Transverse colon (tissue), 4 donors: ENCODE data around the gene NCOA3.

ENCODE experiments used
- EP300 ChIP-seq: sonication (generic); formaldehyde crosslinking; IDR thresholded peaks from one replicate; pipeline ENCODE4 v1.6.1; 2017; ENCODE audit warnings: antibody characterized with exemption, low read depth
- POLR2AphosphoS5 ChIP-seq, 3 donors: sonication (generic); formaldehyde crosslinking; IDR thresholded peaks; one replicate each; pipeline ENCODE4 v1.6.1; 2016; ENCODE audit warnings: antibody characterized with exemption in 3 of 3
- TF ChIP-seq, protein P1 (sequence below), 5 experiments: fragments of 200-600 bp in 3 of 5; fragments of 450-650 bp in 2 of 5; sonication (generic) in 3 of 5; IDR thresholded peaks; 1 replicate in 2 of 5; 2 replicates in 3 of 5; pipeline ENCODE4 v1.5.1; 2016 to 2017; ENCODE audit warnings: antibody characterized with exemption in 5 of 5, inconsistent platforms in 3 of 5, mild to moderate bottlenecking in 2 of 5, moderate library complexity in 1 of 5

DNA sequence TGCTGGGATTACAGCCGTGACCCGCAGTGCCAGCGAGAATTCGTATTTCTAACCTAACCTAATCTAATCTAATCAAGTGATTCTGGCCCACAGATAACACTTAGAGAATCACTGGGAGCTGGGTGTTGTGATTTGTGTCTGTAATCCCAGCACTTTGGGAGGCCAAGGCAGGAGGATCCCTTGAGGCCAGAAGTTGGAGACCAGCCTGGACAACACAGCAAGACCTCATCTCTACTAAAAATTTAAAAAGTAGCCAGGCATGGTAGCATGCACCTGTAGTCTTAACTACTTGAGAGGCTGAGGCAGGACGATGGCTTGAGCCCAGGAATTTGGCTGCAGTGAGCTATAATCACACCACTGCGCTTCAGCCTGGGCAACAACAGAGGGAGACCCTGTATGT lies 21.4 kb upstream of the NCOA3 start:
- TF ChIP-seq, protein P1, sequence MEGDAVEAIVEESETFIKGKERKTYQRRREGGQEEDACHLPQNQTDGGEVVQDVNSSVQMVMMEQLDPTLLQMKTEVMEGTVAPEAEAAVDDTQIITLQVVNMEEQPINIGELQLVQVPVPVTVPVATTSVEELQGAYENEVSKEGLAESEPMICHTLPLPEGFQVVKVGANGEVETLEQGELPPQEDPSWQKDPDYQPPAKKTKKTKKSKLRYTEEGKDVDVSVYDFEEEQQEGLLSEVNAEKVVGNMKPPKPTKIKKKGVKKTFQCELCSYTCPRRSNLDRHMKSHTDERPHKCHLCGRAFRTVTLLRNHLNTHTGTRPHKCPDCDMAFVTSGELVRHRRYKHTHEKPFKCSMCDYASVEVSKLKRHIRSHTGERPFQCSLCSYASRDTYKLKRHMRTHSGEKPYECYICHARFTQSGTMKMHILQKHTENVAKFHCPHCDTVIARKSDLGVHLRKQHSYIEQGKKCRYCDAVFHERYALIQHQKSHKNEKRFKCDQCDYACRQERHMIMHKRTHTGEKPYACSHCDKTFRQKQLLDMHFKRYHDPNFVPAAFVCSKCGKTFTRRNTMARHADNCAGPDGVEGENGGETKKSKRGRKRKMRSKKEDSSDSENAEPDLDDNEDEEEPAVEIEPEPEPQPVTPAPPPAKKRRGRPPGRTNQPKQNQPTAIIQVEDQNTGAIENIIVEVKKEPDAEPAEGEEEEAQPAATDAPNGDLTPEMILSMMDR (IDR thresholded peaks at IDR 0.05) = no peak
- TF ChIP-seq POLR2AphosphoS5 (IDR thresholded peaks at IDR 0.05) (no peak), EP300 (no peak)
